Right cardiac atrium (tissue), 5 donors: ENCODE results near the gene PSMD9. TPM values are rescaled to one million over a fixed set of nuclear protein-coding genes. Genes with fewer than 3 reads are reported as not detected.
"Not testable (repeated sequence)": the region's sequence is repeated elsewhere in the genome, so short reads cannot be mapped to it uniquely, and the experiment has no call there.

Experiments used
- ATAC-seq, 2 donors: fragments of 200-7000 bp; cut with Tn5 transposase; one replicate each; pipeline versions ENCODE4 v1.8.0 to v1.9.1; 2020; ENCODE audit warnings: moderate library complexity in 2 of 2, mild to moderate bottlenecking in 1 of 2
- DNase-seq, 3 donors: peaks; one replicate each; pipeline ENCODE4 v3.0.0-alpha.2; 2020
- H3K27ac ChIP-seq: one replicate; pipeline ENCODE4 v1.5.1; 2013; ENCODE audit warnings: mild to moderate bottlenecking, low read length, control low read depth, moderate library complexity
- H3K27me3 ChIP-seq: one replicate; pipeline ENCODE4 v1.6.1; 2013; ENCODE audit not compliant: control insufficient read depth, insufficient read depth
- H3K4me1 ChIP-seq: one replicate; pipeline ENCODE4 v1.6.1; 2013; ENCODE audit warnings: low read length; ENCODE audit not compliant: control insufficient read depth, insufficient read depth
- H3K4me3 ChIP-seq: one replicate; pipeline ENCODE4 v1.5.1; 2013; ENCODE audit warnings: low read length, control low read depth
- H3K9me3 ChIP-seq: one replicate; pipeline ENCODE4 v1.6.1; 2013; ENCODE audit warnings: low read length; ENCODE audit not compliant: control insufficient read depth
- WGBS: extraction: QIAGEN DNeasy Blood & Tissue Kit; methylation state at CpG from one replicate; pipeline ENCODE4 v1.1.7; 2013; 5-methylcytosine and 5-hydroxymethylcytosine counted together
- intact Hi-C, 4 donors: fragments of 100-400 bp; cut with DNase I; formaldehyde crosslinking; loops; one replicate each; pipeline versions ENCODE4 v1.11.0 to v1.14.0; 2022 to 2023
- long read RNA-seq, 4 donors: library from polyadenylated mRNA; unstranded; transcript quantifications; one replicate each; pipeline ENCODE4 v2.0.0, GENCODE V29; 2020 to 2021
- polyA plus RNA-seq: library from polyadenylated mRNA; stranded (reverse); fragments of 200-250 nt; gene quantifications from one replicate; pipeline ENCODE4 v1.2.3, GENCODE V29; 2013
- total RNA-seq, 4 donors: library from RNA; stranded (reverse); fragmentation: NEBNext Ultra II Directional; extraction: Animal tissue kit (Norgen Biotek cat#: 25700); gene quantifications; one replicate each; pipeline ENCODE4 v1.2.1, GENCODE V29; 2021
- donor health status: healthy with polysubstance abuse.
- donor health status: DM: no; HTN: yes; CAD: no.
- donor health status: DM: no; HTN: no; CAD: no.
- donor health status: DM: no; HTN: yes; CAD: no; lungs with severe emphysema.
- donor health status: DM: yes; HTN: yes; CAD: no.

Gene PSMD9
- total RNA-seq (10 to 100 TPM; 33.0 to 35.5 (median 34.0) TPM), polyA plus RNA-seq (46.8 TPM)
- long read RNA-seq, donor 1, transcript PSMD9-207 (6 exons, 2,784 nt), result major isoform, 48 of 56 reads
- long read RNA-seq, donor 1, partial matches to known transcripts, result 1 of 56 reads
- long read RNA-seq, donor 1, other reads (novel, unspliced or antisense), result 0 of 56 reads
- long read RNA-seq, donor 2, transcript PSMD9-207 (6 exons, 2,784 nt), result major isoform, 28 of 30 reads
- long read RNA-seq, donor 2, partial matches to known transcripts, result 0 of 30 reads
- long read RNA-seq, donor 2, other reads (novel, unspliced or antisense), result 0 of 30 reads
- long read RNA-seq, donor 3, transcript PSMD9-207 (6 exons, 2,784 nt), result major isoform, 92 of 103 reads
- long read RNA-seq, donor 3, partial matches to known transcripts, result 0 of 103 reads
- long read RNA-seq, donor 3, other reads (novel, unspliced or antisense), result 3 of 103 reads
- long read RNA-seq, donor 4, transcript PSMD9-207 (6 exons, 2,784 nt), result major isoform, 34 of 37 reads
- long read RNA-seq, donor 4, partial matches to known transcripts, result 0 of 37 reads
- long read RNA-seq, donor 4, other reads (novel, unspliced or antisense), result 1 of 37 reads

- H3K9me3 ChIP-seq, result no peaks in the 10 kb centered on the region
- ATAC-seq (peak; percentile 99), DNase-seq (peak; percentile 99)
- no peaks in the 10 kb centered on the region for H3K4me1 ChIP-seq
- intact Hi-C loops, result loop anchor here (5.0 to 10.0 kb wide), 4 partner anchors 46 to 184 kb away; no protein-coding TSS in a partner anchor
- peak within 1 kb of the TSS; percentile 93 for H3K4me3 ChIP-seq
- under 1% methylated on average over 67 of the region's 67 CpGs for WGBS
- peak within 1 kb of the TSS; percentile 100 for H3K27ac ChIP-seq
- no peaks in the 10 kb centered on the region for H3K27me3 ChIP-seq
Observed at GRCh38 chr12:121888478-121889273, at the start of gene PSMD9. Gene PSMD9 (plus strand): TSS chr12:121888790. CDS start chr12:121888857, 67 bp downstream.

- Histone ChIP-seq H3K4me1 (no peaks in the 10 kb centered on the region), H3K27ac (peak overlapping the region; percentile 67), H3K27me3 (no peaks in the 10 kb centered on the region), H3K9me3 (no peaks in the 10 kb centered on the region), H3K4me3 (peak overlapping the region; percentile 65)
- intact Hi-C loops, result no loop called here
- peak; percentile 100 for DNase-seq
- ATAC-seq, result peak; percentile 98 to 99
- WGBS, result 11% methylated on average over 53 of the region's 53 CpGs
Observed at GRCh38 chr12:121839106-121839992, 49.2 kb upstream of the PSMD9 start.

GRCh38 chr12:121839993-121840761 lies 48.4 kb upstream of the PSMD9 start:
- ATAC-seq (no peak), DNase-seq (peak in 1 of 3 donors; percentile 18)
- H3K9me3 ChIP-seq, result no peaks in the 10 kb centered on the region
- H3K4me1 ChIP-seq, result no peaks in the 10 kb centered on the region
- intact Hi-C loops, result loop anchor here in 1 of 4 donors (5.0 kb wide), 1 partner anchor 47 kb away; the partner anchor contains the start of gene PSMD9
- 70% methylated on average over 24 of the region's 24 CpGs for WGBS
- peak overlapping the region; percentile 67 for H3K27ac ChIP-seq
- peak overlapping the region; percentile 65 for H3K4me3 ChIP-seq
- H3K27me3 ChIP-seq, result no peaks in the 10 kb centered on the region

- intact Hi-C loops, result loop anchor here in 1 of 4 donors (5.0 kb wide), 1 partner anchor 44 kb away; the partner anchor contains the start of gene PSMD9
- Histone ChIP-seq H3K4me1 (no peaks in the 10 kb centered on the region), H3K4me3 (no peak overlapping the region), H3K27ac (no peak overlapping the region), H3K9me3 (no peaks in the 10 kb centered on the region), H3K27me3 (no peaks in the 10 kb centered on the region)
- 67% methylated on average over 13 of the region's 13 CpGs for WGBS
- ATAC-seq, result no peak
- no peak for DNase-seq
Observed at GRCh38 chr12:121843236-121843982, 45.2 kb upstream of the PSMD9 start.

GRCh38 chr12:121845701-121846100 lies 42.9 kb upstream of the PSMD9 start:
- intact Hi-C loops, result no loop called here
- 94% methylated on average over 1 of the region's 1 CpG for WGBS
- ATAC-seq, result no peak

GRCh38 chr12:121849211-121849610 lies 39.4 kb upstream of the PSMD9 start:
- Histone ChIP-seq H3K9me3 (no peaks in the 10 kb centered on the region), H3K4me3 (no peak overlapping the region), H3K27me3 (no peaks in the 10 kb centered on the region), H3K4me1 (no peaks in the 10 kb centered on the region), H3K27ac (no peak overlapping the region)
- intact Hi-C loops, result no loop called here
- ATAC-seq (no peak), DNase-seq (no peak)
- WGBS, result 95% methylated on average over 6 of the region's 6 CpGs

More at GRCh38 chr12:121845701-121846100, 42.9 kb upstream of the PSMD9 start:
- H3K27ac ChIP-seq, result no peak overlapping the region
- no peak for DNase-seq
- H3K27me3 ChIP-seq, result no peaks in the 10 kb centered on the region
- no peaks in the 10 kb centered on the region for H3K9me3 ChIP-seq
- no peak overlapping the region for H3K4me3 ChIP-seq
- H3K4me1 ChIP-seq, result no peaks in the 10 kb centered on the region

- Histone ChIP-seq H3K27ac (no peak overlapping the region), H3K27me3 (no peaks in the 10 kb centered on the region), H3K9me3 (no peaks in the 10 kb centered on the region), H3K4me1 (no peaks in the 10 kb centered on the region), H3K4me3 (no peak overlapping the region)
- ATAC-seq (no peak), DNase-seq (no peak)
- intact Hi-C loops, result no loop called here
- 78% methylated on average over 13 of the region's 13 CpGs for WGBS
Observed at GRCh38 chr12:121849665-121850064, 38.9 kb upstream of the PSMD9 start.

GRCh38 chr12:121852392-121852791 lies 36.2 kb upstream of the PSMD9 start:
- H3K9me3 ChIP-seq, H3K27ac ChIP-seq, intact Hi-C loops, ATAC-seq, H3K4me3 ChIP-seq, H3K4me1 ChIP-seq, DNase-seq, H3K27me3 ChIP-seq: not testable (repeated sequence)
- 58% methylated on average over 3 of the region's 3 CpGs for WGBS
